GM10266 (cell line): ENCODE measurements around the gene LDB2.

Experiments
- DNase-seq: peaks from one replicate; pipeline ENCODE4 v3.0.0; 2012; ENCODE audit errors: extremely low spot score
- TF ChIP-seq, protein P1 (sequence below): IDR thresholded peaks from 2 replicates; pipeline ENCODE4 v1.5.1; 2012; ENCODE audit warnings: mild to moderate bottlenecking, low read depth; ENCODE audit not compliant: control insufficient read depth, insufficient read depth; ENCODE audit errors: missing control alignments

LDB2 gene

DNA sequence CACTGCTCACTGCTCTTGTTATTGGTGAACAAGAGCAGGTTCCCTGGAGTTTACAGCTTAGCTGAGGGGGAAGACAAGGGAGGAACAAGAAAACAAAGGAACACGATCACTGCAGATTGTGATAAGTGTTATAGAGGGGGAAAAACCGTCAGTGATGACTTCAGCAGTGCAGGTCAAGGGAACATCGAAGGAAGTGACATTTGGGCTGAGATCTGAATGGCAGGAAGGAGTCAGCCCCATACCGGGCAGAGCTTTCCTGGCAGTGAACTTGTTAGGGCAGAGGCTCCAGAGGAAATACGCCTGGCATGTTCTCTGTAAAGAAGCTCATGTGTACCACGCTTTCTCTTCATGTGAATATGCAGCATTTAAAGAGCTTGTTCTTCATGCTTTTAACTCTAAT, 78.1 kb downstream of the LDB2 start:
- no peak for DNase-seq
- TF ChIP-seq, protein P1, sequence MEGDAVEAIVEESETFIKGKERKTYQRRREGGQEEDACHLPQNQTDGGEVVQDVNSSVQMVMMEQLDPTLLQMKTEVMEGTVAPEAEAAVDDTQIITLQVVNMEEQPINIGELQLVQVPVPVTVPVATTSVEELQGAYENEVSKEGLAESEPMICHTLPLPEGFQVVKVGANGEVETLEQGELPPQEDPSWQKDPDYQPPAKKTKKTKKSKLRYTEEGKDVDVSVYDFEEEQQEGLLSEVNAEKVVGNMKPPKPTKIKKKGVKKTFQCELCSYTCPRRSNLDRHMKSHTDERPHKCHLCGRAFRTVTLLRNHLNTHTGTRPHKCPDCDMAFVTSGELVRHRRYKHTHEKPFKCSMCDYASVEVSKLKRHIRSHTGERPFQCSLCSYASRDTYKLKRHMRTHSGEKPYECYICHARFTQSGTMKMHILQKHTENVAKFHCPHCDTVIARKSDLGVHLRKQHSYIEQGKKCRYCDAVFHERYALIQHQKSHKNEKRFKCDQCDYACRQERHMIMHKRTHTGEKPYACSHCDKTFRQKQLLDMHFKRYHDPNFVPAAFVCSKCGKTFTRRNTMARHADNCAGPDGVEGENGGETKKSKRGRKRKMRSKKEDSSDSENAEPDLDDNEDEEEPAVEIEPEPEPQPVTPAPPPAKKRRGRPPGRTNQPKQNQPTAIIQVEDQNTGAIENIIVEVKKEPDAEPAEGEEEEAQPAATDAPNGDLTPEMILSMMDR: no peak

DNA sequence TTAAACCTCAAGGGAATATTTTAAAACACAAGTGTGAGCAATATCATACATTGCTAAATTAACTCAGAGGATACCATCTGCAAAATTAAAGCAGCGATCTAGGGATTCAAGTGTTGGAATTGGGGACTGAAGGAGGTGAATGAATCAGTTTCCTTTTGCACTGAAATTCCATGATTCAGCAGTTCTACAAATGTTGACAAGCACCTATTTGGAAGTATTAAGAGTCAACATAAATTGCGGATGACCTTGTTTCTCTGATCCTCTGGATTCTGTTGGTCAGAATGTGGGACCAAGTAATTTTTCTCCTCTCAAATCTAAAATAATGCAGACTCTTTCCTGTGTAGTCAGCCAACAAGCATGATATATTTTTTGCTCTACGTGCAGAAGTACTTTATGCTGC, 78.8 kb downstream of the LDB2 start:
- TF ChIP-seq, protein P1: no peak
- no peak for DNase-seq

DNA sequence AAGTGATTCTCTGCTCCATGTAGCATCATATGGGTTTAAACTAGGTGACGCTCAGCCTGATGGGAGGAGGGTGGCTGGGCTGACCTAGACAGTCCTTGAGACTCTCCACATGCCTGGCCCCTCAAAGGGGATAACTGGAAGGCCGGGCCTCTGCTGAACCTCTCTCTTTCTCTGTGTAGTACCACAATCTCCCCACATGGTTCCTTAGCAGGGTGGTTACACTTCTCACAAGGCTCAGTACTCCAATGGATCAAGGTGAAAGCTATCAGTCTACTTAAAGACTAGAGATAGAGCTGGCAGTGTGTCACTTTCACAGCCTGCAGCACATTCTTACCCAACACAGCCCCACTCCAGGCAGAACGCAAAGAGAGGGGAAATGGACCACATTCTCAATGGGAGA, 80.4 kb downstream of the LDB2 start:
- no peak for DNase-seq

DNA sequence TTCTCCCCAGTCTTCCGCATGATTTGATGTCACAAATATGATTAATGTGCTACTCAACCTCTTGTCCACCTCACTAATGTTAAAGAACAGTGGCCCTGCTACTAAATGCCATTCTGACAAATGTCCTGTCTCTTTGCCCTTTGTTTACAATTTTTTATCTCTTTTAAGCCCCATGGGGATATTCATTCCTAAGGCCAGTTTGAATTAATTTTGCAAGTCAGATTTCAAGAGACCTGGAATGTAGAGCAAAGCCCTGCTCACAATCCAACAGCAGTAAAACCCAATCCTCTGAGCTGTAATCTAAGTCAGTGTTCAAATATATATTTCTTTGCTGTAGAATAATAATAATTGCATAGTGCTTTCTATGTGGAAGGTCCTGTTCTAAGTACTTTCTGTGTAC, 81.2 kb downstream of the LDB2 start:
- no peak for DNase-seq
- TF ChIP-seq, protein P1: no peak

More for the DNA sequence above, 80.4 kb downstream of the LDB2 start:
- TF ChIP-seq, protein P1: no peak

DNA sequence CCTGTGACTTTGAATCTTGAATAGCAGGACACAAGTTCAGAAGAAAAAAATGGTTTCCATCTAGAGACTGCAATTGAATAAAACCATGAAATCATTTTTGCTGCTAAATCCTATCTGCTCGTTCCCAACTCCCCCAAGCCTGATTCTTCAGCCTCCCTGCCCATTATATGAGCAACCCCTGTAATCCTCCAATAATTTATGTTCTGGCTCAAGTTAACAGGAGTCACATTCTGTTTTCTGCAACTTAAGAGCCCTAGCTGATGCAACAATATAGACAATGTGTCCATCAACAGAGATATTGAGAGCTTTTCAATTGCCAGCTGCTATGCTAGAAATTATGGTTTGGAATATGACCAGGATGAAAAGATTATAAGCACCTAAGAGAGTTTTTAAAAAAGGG, 84.1 kb downstream of the LDB2 start:
- TF ChIP-seq, protein P1: no peak
- no peak for DNase-seq

DNA sequence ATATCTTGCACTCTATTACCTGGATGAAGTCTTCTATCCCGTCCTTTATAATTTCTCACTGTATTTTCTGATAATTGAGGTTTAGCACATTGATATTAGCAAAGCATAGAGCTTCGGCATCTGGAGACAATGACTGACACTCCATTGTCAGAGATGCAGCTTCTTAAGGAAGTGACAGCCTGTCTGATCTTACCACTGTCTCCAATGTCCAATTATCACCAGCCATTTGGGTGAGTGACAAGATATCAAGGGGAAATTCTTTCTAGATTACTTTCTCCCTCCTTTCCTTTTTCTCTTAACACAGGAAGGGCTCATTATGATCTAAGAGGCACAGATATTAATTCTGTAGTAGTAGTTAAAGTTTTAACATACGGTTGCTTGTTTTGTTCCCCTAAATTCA, 86.4 kb downstream of the LDB2 start:
- no peak for DNase-seq
- TF ChIP-seq, protein P1: no peak

DNA sequence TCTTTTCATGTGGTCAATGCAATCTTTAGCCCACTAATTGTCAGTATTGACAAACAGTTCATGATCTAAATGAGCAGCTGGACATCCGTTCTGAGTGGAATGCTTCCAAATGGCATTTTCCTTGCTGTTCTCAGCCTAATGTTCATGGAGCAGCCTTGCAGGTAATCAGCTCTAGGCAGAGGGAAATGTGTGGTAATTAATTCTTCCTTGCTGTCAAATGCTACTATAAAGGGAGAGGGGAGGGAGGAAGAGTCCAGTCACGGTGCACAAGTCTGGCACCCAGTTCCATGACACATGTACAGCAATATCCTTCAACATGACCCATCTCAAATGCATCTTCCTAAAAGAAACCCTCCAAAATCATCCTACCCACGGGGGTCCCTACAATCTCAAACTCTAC, 88.5 kb downstream of the LDB2 start:
- DNase-seq: no peak
- TF ChIP-seq, protein P1: no peak
